ENCODE measurements around the gene LRRC25.

GRCh38 chr19:18425515-18426415 lies 28.3 kb upstream of the LRRC25 start:
- TF ChIP-seq SPI1 (IDR thresholded peaks at IDR 0.05; ENCODE audit: low read depth, low read length) (no peak), POU2F2 (IDR thresholded peaks at IDR 0.05; ENCODE audit: low read depth, low read length) (no peak)

Data from GM12891 (cell line).